HepG2 (cell line): ENCODE results near the gene PRAMEF5. TPM values are rescaled to one million over a fixed set of nuclear protein-coding genes. Genes with fewer than 3 reads are reported as not detected.
"Not testable (repeated sequence)": the region's sequence is repeated elsewhere in the genome, so short reads cannot be mapped to it uniquely, and the experiment has no call there.

Experiments
- ATAC-seq: fragments of 200-7000 bp; cut with Tn5 transposase; 3 replicates; pipeline ENCODE4 v1.9.1; 2020; ENCODE audit warnings: mild to moderate bottlenecking, moderate library complexity
- BruUV-seq: library from RNA; stranded (reverse); fragments of 400-500 nt; replicated peaks from 2 replicates; lab custom pipeline; 2021; lab: Mats Ljungman, UMichigan
- CTCF ChIA-PET: fragments of 300-600 bp; formaldehyde crosslinking; extraction: SDS; loops from one replicate; lab custom pipeline; 2021; ENCODE audit warnings: low total read pairs, inconsistent platforms, low intra/inter-chr PET ratio; lab: Yijun Ruan, JAX
- POLR2A ChIA-PET: fragments of 350-600 bp; sonication (Branson Sonifier 250); formaldehyde crosslinking; loops from one replicate; lab custom pipeline; 2020; ENCODE audit warnings: antibody characterized with exemption, inconsistent platforms; lab: Yijun Ruan, JAX
- DNase-seq: peaks from one replicate; pipeline ENCODE4 v3.0.0-alpha.2; 2015; ENCODE audit warnings: low spot score
- FAIRE-seq: peaks from 3 replicates; lab custom pipeline; 2011; peaks lifted over from hg19 to GRCh38; lab: Jason Lieb, UNC
- H2AFZ ChIP-seq: one replicate; pipeline ENCODE4 v1.6.1; 2011; ENCODE audit warnings: low read length, inconsistent platforms
- H3K27ac ChIP-seq: fragments of 300-600 bp; 3 replicates; pipeline ENCODE4 v1.8.0; 2011; ENCODE audit warnings: mixed run types, mild to moderate bottlenecking, mixed read lengths, low read length, inconsistent platforms; ENCODE audit not compliant: insufficient read depth; ENCODE audit errors: extremely low read length
- H3K27me3 ChIP-seq, 2 experiments: fragments of 200-600 bp in 1 of 2; 2 replicates in 1 of 2; 3 replicates in 1 of 2; pipeline versions ENCODE4 v1.6.0 to v1.8.0; 2011; ENCODE audit warnings: low read length in 2 of 2, mild to moderate bottlenecking in 2 of 2, moderate library complexity in 2 of 2, inconsistent platforms in 1 of 2; ENCODE audit not compliant: insufficient read depth in 2 of 2, control insufficient read depth in 1 of 2
- H3K36me3 ChIP-seq, 2 experiments: fragments of 200-600 bp in 1 of 2; replicated peaks in 1 of 2; 2 replicates in 1 of 2; 3 replicates in 1 of 2; pipeline versions ENCODE4 v1.5.1 to v1.8.0; 2011; ENCODE audit warnings: low read length in 2 of 2, inconsistent platforms in 1 of 2; ENCODE audit not compliant: insufficient read depth in 2 of 2, control insufficient read depth in 1 of 2
- H3K4me1 ChIP-seq: 2 replicates; pipeline ENCODE4 v1.5.1; 2012; ENCODE audit warnings: low read length, inconsistent platforms; ENCODE audit not compliant: insufficient read depth
- H3K4me2 ChIP-seq: 2 replicates; pipeline ENCODE4 v1.6.0; 2011; ENCODE audit warnings: low read depth, low read length, inconsistent platforms
- H3K4me3 ChIP-seq, 3 experiments: fragments of 200-600 bp in 1 of 3; sonication (generic), shearing (Covaris generic) in 1 of 3; replicated peaks in 1 of 3; 2 replicates each; pipeline ENCODE4 v1.5.1; 2011 to 2016; ENCODE audit warnings: low read length in 3 of 3, inconsistent platforms in 2 of 3, low read depth in 2 of 3, mild to moderate bottlenecking in 2 of 3, control low read depth in 1 of 3, mixed read lengths in 1 of 3; ENCODE audit not compliant: insufficient read depth in 1 of 3
- H3K79me2 ChIP-seq: one replicate; pipeline ENCODE4 v1.6.1; 2011; ENCODE audit warnings: low read length, inconsistent platforms; ENCODE audit not compliant: insufficient read depth
- H3K9ac ChIP-seq: 2 replicates; pipeline ENCODE4 v1.6.0; 2011; ENCODE audit warnings: mild to moderate bottlenecking, low read depth, low read length, inconsistent platforms; ENCODE audit not compliant: insufficient read depth
- H3K9me3 ChIP-seq: 2 replicates; pipeline ENCODE4 v1.5.1; 2012; ENCODE audit warnings: mild to moderate bottlenecking, low read length
- H4K20me1 ChIP-seq: 2 replicates; pipeline ENCODE4 v1.6.0; 2011; ENCODE audit warnings: inconsistent platforms, mild to moderate bottlenecking, low read length, moderate library complexity; ENCODE audit not compliant: insufficient read depth
- WGBS: methylation state at CpG from one replicate; pipeline ENCODE4 v1.1.6; 2017; ENCODE audit warnings: low lambda C conversion rate; 5-methylcytosine and 5-hydroxymethylcytosine counted together
- in situ Hi-C: cut with HindIII; loops from 2 replicates; pipeline ENCODE4 v1.10.0; 2017; ENCODE audit warnings: low pct_unique_long_range_greater_than_20kb; ENCODE audit not compliant: extremely low pct_ligation_motif_present
- intact Hi-C: fragments of 100-400 bp; cut with micrococcal nuclease; formaldehyde crosslinking; loops from one replicate; pipeline ENCODE4 v1.10.0; 2022; ENCODE audit not compliant: unreplicated experiment
- polyA plus RNA-seq, 8 experiments: library from polyadenylated mRNA; depleted of rRNA in 3 of 8; stranded (reverse) in 7 of 8; unstranded in 1 of 8; fragments of >200 nt; fragmentation: Illumina TruSeq in 4 of 8; extraction: Trizol in 4 of 8; gene quantifications; 2 replicates each; pipeline versions ENCODE4 v1.2.1 to v1.2.3, GENCODE V29; 2011 to 2016; ENCODE audit warnings: low read depth in 4 of 8, missing spikeins in 1 of 8, mixed read lengths in 1 of 8; ENCODE audit not compliant: insufficient read depth in 1 of 8
- total RNA-seq, 5 experiments: library from RNA; depleted of rRNA; stranded (reverse); fragments of >200 nt; fragmentation: Illumina TruSeq; extraction: Trizol; gene quantifications; 2 replicates each; pipeline ENCODE4 v1.2.3, GENCODE V29; 2016; ENCODE audit warnings: low read depth in 1 of 5

The PRAMEF5 gene
- total and polyA plus RNA-seq, 2 of the 13 experiments (the other 11 are each of a cell fraction or from before 2014, with no cell fraction given), result not detected

- intact Hi-C loops, H3K4me2 ChIP-seq, H3K79me2 ChIP-seq, H3K4me1 ChIP-seq, ATAC-seq, BruUV-seq, CTCF ChIA-PET, H3K4me3 ChIP-seq, H3K9ac ChIP-seq, H2AFZ ChIP-seq, FAIRE-seq, H3K27ac ChIP-seq, in situ Hi-C loops, DNase-seq, POLR2A ChIA-PET, H3K27me3 ChIP-seq, H3K36me3 ChIP-seq, H4K20me1 ChIP-seq, H3K9me3 ChIP-seq: not testable (repeated sequence)
- 23% methylated on average over 2 of the region's 5 CpGs for WGBS
These were observed 43.4 kb downstream of the PRAMEF5 start for GRCh38 chr1:13297216-13297931.

GRCh38 chr1:13298699-13299098 lies 44.7 kb downstream of the PRAMEF5 start:
- DNase-seq, POLR2A ChIA-PET, H2AFZ ChIP-seq, H3K4me3 ChIP-seq, H3K79me2 ChIP-seq, CTCF ChIA-PET, in situ Hi-C loops, H3K27me3 ChIP-seq, FAIRE-seq, BruUV-seq, H3K4me2 ChIP-seq, ATAC-seq, H3K36me3 ChIP-seq, H4K20me1 ChIP-seq, H3K4me1 ChIP-seq, intact Hi-C loops, H3K9me3 ChIP-seq, H3K9ac ChIP-seq, H3K27ac ChIP-seq: not testable (repeated sequence)
- WGBS, result 60% methylated on average over 2 of the region's 27 CpGs

- BruUV-seq, H3K79me2 ChIP-seq, H3K4me2 ChIP-seq, POLR2A ChIA-PET, FAIRE-seq, H4K20me1 ChIP-seq, H3K9me3 ChIP-seq, CTCF ChIA-PET, H3K9ac ChIP-seq, H3K36me3 ChIP-seq, DNase-seq, H3K27me3 ChIP-seq, H3K4me1 ChIP-seq, ATAC-seq, H3K27ac ChIP-seq, H3K4me3 ChIP-seq, in situ Hi-C loops, H2AFZ ChIP-seq, intact Hi-C loops: not testable (repeated sequence)
These were observed 48.2 kb downstream of the PRAMEF5 start for GRCh38 chr1:13302197-13302596.

GRCh38 chr1:13303239-13303638 lies 49.2 kb downstream of the PRAMEF5 start, which contains the start of gene PRAMEF33:
PRAMEF33 (plus strand) TSS chr1:13303539; CDS start chr1:13305955, 2,416 bp downstream.
- FAIRE-seq, BruUV-seq, in situ Hi-C loops, H3K4me2 ChIP-seq, intact Hi-C loops, CTCF ChIA-PET, H4K20me1 ChIP-seq, H3K27ac ChIP-seq, H3K27me3 ChIP-seq, ATAC-seq, H3K36me3 ChIP-seq, H3K4me3 ChIP-seq, POLR2A ChIA-PET, DNase-seq, H3K9me3 ChIP-seq, H3K79me2 ChIP-seq, H3K4me1 ChIP-seq, H3K9ac ChIP-seq, H2AFZ ChIP-seq: not testable (repeated sequence)
- no CpG with 5 or more reads among the region's 1 CpG for WGBS
